ENCODE measurements around the gene LAMTOR1.
"Not testable (repeated sequence)": the region's sequence is repeated elsewhere in the genome, so short reads cannot be mapped to it uniquely, and the experiment has no call there.

The LAMTOR1 gene

DNA sequence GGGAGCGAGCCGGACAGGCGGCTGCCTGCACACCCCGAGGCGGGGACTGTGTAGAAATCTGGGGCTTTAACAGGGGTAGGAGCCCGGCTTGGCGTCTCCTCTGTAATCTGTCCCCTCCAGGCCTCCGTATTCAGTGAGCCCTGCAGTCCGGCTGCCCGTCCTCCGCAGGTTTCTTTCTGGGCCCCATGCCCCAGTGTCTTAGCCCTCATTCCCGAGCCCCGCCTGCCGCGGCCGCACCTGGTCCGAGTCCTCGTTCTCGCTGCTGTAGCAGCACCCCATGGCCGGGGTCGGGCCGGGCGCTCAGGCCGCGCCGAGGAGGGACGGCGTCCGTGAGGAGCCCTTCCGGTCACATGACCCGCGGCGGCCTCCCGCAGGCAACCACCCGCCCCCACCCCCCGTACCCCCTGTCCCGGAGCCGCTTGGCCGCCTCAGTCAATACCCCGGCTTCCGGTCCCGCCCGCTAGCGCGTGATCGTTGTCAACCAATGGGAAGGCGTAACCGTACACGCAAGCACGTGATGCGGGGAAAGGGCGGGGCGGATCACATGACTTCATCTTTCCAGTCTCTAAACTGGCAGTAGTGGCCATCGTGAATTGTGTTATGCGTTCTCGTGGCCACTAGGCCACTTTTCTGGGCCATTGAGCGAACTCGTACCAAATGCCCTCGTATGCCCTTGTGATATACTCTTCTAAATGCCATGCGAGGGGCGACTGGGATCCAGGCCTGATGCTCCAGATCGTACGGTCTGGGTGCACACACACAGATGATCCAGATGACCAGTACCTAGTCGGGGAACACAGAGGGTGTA, at the start of gene LAMTOR1:
LAMTOR1 (minus strand) TSS at position 352 of the 808 bp plus-strand sequence; CDS start at position 279, 73 bp downstream.
- DNase-seq, result peak; percentile 99

DNA sequence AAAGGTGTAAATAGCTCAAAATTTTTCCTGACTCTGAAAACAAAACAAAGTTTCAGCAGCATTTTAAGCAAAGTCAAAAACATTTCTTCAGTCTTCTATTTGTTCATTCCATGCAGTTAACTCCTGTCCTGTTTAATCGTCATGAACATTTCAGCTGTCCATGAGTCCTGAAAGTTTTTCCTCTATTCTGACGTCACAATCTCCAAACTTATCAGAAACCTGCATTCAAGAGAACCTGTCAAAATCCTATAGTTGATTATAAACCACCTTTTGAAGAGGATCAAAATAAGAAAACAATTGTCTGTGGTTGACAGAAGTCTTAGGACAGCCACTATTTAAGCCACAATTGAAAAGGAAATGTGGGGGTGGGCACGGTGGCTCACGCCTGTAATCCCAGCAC, 47.8 kb upstream of the LAMTOR1 start:
- no peak for DNase-seq

DNA sequence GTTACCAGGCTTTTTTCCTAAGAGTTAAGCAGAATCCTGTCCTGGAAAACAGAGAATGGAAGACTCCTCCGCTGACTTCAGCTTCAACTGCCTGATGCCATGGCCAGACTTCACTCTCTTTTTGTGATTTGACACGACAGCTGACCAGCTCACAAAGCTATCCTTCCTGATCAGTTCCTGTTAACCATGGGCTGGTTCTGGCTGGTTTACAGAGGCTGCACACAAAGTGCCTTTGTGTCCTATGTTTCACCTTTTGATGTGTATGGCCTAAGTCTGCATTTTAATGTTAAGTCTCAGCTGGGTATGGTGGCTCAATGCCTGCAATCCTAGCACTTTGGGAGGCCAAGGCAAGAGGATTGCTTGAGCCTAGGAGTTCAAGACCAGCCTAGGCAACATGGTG, 43.5 kb upstream of the LAMTOR1 start:
- DNase-seq, result no peak

DNA sequence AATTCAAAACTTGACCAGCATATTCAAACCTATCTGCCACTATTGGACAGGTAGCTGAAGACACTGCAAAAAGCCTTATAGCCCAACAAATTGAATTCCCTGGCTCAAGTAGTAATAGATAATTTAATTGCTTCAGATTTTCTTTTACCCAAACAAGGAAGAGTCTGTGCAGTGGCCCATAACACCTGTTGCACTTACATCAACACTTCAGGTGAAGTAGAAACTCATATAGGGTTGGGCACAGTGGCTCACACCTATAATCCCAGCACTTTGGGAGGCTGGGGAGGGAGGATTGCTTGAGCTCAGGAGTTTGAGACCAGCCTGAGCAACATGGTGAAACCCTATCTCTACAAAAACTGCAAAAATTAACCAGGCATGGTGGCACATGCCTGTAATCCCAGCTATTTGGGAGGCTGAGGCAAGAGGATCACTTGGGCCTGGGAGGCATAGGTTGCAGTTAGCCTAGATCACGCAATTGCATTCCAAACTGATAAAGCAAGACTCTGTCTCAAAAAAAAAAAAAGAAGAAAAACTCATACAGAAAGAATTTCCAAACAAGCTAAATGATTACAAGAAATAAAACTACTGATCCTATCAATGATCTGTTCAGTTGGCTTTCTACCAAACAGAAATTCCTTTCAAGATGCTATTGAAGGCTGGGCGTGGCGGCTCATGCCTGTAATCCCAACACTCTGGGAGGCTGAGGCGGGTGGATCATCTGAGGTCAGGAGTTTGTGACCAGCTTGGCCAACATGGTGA, 41.9 kb upstream of the LAMTOR1 start:
- DNase-seq, result no peak

DNA sequence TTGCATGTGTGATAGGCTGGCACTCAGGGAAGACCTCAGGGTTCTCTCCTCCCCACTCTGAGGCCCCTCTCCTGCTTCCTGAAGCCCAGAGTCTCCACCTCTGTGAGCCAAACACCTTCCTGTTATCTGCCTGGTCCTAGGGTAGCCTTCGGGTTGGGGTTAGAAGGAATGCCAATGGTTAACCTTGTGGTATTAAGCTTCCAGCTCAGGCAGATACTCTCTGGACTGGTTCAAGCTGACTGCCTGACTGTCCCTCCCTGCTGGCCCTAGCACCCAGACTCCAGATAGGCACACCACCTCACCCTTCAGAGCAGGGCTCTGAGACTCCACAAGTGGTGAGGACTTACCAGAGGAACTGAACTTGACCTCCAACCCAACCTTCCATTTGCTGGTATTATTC, 39.4 kb upstream of the LAMTOR1 start:
- not testable (repeated sequence) for DNase-seq

DNA sequence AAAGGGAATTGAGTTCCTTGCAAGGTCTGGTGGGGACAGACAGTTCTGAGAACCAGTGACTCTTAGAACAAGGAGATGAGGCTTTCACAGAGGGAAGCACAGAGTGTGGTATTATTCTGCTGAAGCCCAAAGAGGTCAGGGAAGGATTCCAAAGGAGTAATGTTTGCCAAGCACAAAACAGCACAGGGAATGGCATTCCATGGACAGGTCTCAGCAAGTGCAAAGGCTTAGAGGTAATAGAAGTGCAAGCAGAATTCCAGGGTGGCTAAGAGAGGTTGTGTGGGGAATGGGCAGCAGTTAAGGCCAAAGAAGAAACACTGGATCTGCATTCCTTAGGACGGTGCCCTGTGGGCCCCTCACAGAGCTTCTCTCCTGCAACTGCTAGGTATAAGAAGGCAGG, 39.0 kb upstream of the LAMTOR1 start:
- not testable (repeated sequence) for DNase-seq

DNA sequence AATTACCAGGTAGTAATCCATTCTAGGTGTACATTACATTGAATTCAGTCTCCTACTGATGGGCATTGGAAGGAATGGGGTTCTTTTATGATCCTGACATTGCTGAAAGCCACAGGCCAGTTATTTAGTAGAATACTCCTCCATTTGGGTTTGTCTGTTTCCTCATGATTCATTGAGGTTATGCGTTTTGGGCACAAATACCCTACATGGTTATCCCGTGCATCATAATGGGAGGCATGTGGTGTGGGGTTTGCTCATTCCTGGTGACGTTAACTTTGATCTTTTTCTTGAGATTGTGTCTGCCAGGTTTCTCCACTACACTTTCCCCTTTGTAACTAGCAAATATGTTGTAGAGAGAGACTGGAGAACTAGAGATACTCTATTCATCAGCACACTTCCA, 38.0 kb upstream of the LAMTOR1 start:
- no peak for DNase-seq

DNA sequence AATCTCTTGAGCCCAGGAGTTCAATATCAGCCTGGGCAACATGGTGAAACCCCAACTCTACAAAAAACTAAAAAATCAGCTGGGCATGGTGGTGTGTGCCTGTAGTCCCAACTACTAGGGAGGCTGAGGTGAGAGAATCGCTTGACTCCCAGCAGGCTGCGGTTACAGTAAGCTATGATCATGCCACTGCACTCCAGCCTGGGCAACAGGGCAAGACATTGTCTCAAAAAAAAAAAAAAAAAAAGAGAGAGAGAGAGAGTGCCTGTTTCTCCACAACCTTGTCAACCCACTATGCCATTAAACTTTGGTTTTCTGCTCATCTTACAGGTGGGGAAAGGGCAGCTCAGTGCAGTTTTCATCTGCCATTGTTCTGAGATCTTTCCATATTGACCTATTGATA, 37.6 kb upstream of the LAMTOR1 start:
- no peak for DNase-seq

DNA sequence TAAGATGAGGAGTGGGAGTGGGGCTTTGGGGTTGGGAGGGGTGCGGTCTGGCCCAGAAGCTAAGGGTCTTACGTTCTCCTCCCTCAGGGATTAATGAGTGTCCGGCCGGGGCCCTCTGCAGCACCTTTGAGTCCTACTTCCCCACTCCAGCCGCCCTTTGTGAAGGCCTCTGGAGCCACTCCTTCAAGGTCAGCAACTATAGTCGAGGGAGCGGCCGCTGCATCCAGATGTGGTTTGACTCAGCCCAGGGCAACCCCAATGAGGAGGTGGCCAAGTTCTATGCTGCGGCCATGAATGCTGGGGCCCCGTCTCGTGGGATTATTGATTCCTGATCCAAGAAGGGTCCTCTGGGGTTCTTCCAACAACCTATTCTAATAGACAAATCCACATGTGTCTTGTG, 36.4 kb upstream of the LAMTOR1 start:
- no peak for DNase-seq

DNA sequence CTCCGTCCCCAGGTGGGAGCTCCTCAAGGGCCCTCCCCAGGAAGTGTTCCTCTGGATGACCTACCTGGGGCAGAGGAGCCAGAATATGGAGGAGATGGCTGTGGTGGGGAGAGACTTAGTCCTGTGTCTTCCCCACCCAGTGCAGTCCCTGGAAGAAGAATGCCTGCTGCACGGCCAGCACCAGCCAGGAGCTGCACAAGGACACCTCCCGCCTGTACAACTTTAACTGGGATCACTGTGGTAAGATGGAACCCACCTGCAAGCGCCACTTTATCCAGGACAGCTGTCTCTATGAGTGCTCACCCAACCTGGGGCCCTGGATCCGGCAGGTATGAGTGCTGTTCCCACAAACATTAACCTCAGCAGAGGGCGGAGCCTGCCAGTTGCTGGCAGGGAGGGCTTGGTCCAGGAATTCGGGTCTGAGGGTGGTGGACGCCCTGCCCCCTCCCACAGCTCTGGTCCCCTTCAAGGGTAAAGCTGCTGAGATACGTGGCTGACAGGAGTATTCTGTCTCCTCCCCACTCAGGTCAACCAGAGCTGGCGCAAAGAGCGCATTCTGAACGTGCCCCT, 35.8 kb upstream of the LAMTOR1 start:
- DNase-seq, result no peak

DNA sequence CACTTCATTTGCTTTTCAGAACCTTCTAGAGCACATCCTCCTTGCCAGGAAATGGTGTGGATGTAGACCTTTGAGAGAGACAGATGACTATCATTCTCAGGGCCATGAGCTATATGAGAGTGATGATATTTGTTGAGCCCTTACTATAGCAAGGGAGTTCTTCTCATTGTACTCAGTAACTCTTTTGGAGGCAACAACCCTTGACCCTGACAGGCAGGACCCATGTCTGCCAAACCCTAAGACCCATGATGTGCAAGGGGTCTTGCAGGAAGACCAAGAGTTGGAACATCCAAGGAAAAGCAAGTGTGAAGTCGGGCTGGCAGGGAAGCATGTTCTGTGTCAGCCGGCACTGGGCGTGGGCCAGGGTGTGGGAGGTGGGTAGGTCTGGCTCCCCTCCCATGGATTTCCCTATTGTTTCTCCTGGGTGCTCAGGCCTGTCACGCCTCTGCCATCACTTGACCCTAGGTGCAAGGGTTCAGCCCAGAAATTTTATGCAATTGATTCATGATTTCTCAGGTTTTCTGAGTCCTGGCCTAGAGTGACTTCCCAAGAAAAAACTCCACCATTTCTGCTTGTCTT, 33.7 kb upstream of the LAMTOR1 start:
- DNase-seq, result no peak

DNA sequence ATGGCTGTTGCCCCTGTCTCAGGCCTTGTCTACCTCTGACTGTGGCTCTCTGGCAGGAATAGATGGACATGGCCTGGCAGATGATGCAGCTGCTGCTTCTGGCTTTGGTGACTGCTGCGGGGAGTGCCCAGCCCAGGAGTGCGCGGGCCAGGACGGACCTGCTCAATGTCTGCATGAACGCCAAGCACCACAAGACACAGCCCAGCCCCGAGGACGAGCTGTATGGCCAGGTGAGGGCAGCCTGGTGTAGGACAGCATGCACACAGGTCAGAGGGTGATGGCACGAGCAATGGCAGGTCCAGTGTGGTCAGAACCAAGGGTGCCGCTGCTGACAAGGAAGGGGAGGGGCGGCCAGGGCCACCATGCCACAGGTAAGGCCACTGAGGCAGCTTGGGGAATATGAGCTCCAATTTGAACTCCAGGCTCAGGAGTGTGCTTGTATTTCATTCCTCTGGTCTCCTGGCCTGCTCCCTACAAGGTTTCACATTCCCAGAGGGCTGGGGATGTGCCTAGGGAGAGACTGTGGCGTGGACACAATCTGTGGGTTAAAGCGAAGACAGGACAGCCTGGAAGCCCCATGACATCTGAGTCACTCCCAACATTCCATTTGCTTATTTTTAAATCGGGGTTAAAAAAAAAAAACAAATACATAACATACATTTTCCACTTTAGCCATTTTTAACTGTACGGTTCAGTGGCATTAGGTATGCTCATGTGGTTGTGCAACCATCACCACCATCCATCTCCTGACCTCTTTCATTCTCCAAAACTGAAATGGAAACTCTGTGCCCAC, 33.0 kb upstream of the LAMTOR1 start:
- no peak for DNase-seq

DNA sequence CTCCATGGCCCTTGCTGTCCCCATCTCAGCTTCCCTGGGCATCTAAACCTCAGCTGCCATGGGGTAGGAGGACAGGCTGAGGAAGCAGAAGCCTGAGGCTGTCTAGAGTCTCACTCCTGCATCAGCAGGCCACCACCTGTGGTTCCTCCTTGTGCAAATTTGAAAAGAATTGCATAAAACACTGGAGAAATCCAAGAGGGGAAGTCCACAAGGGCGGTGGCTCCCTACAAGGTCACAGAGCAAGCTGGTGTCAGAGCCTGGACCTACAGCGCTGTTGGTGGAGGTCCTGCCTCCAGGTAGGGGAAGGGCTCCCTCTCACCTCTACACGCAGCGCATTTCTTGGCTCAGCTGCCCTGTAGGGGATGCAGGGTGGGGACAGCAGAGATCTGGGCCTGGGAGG, 32.4 kb upstream of the LAMTOR1 start, which contains the start of gene FOLR3:
FOLR3 (plus strand) TSS at position 253 of the 400 bp plus-strand sequence. CDS start 228 bp downstream, outside the sequence.
- DNase-seq, result not testable (repeated sequence)

DNA sequence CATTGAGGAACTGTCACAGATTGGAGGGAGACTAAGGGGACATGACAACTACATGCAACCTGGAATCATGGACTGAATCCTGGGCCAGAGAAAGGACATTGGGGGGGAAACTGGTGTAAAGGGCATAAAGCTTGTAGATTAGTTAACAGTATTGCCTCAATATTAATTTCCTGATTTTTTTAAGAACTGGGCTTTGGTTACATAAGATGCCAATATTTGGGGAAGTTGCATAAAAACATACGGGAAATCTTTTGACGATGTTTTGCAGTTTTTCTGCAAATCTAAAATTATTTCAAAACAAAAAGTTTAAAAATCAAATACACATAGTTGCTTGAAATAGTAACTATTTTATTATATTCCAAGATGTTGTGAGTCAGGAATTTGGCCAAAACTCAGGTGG, 29.5 kb upstream of the LAMTOR1 start:
- no peak for DNase-seq

DNA sequence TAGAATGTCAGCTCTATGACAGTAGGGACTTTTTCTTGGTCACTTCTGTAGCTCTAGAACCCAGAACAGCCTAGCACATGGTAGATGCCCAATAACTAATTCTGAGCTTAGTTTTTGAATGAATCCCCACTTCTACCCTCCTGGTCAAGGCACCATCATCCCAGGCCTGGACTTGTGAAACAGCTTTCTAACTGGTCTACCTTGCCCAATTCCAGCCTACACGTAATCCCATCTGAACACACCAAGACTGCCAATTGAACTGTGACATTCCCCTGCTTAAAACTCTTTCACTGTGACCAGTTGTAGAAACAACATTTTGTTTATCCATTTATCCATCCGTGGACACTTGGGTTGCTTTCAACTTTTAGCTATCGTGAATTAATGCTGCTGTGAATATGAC, 26.3 kb upstream of the LAMTOR1 start:
- no peak for DNase-seq

DNA sequence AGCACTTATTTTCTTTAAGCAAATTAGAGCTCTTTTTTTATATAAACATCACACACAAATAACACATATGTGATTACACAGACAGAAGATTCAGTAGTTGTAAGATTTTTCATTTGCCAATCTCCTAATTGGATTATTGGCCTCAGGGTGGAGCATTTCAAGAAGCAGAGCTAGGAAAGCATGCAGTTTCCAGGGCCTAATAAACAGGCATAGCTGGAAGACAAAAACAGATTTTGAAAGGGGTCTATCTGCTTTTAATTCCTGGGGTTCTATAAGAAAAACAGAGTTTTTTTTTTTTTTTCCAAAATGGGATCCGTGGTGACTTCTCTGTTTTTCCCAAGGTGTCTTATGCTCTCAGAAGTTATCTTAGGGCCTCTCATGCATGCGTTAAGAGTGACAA, 24.8 kb upstream of the LAMTOR1 start:
- DNase-seq, result no peak

DNA sequence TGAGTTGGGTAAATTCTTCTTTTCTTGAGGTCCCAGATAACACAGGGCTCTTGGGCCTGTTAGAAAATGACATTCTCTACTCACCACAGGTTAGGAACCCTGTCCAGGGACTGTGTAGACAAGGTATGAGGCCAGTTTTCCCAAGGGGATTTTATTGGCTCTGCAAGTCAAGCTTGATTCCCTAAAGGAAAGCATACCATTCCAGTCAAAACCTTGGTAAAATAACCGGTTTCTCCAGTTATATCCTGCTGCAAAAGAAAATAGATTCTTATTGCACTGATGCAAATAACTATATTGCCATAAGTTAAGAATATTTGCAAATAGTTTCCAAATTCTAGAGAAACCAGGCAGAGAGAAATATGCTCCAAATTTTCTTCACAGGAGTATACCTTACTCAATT, 22.9 kb upstream of the LAMTOR1 start:
- no peak for DNase-seq

DNA sequence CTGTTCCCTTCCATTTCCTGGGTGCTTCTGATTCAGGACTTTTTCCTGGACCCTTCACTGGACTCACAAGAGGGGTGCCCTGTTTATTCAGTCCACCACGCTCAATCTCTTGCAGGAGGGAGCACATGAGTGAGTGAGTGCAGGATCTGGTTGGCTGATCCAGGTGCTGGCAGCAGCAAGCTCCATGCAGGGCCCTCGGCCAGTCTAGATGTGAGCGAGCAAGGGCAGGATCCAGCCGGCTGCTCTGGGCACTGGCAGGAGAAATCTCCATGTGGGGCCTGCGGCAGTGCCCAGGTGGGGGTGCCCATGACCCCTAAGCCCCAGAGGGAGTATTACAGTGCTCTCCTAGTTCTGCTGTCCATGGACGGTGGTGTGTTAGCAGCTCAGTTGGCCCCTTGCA, 20.9 kb upstream of the LAMTOR1 start:
- DNase-seq, result no peak

DNA sequence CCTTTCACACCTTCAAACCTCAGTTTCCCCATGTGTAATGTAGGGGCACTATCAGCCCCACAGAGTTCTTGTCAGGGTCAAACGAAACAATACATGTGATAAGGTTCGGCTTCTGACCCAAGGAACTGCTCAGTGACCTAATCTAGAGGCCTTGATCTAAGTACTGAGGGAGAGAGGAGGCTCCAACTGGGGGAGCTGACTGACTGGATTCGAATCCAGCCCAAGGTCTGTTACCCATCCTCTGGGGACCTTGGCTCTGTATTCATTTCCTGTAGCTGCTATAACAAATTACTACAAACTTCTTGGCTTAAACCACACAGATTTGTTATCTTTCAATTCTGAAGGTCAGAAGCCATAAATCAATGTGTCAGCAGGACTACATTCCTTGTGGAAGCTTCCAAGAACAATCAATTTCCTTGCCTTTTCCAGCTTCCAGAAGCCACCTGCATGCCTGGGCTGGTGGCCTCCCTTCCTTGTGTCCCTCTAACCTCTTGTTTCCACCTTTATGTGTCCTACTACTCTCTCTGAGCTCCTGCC, 20.1 kb upstream of the LAMTOR1 start:
- DNase-seq, result no peak

DNA sequence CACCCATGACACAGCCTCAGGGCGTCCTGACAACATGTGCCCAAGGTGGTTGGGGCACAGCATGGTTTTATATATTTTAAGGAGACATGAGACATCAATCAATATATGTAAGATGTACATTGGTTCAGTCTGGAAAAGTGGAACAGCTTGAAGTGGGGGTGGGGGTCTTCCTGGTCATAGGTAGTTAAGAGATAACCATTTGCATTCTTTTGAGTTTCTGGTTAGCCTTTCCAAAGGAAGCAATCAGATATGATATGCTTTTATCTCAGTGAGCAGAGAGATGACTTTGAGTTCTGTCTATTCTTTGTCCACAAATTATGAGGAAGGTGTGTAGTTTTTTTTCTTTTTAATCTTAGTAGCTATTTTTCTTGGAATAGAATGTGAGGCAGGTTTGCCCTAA, 19.5 kb upstream of the LAMTOR1 start:
- DNase-seq, result no peak

DNA sequence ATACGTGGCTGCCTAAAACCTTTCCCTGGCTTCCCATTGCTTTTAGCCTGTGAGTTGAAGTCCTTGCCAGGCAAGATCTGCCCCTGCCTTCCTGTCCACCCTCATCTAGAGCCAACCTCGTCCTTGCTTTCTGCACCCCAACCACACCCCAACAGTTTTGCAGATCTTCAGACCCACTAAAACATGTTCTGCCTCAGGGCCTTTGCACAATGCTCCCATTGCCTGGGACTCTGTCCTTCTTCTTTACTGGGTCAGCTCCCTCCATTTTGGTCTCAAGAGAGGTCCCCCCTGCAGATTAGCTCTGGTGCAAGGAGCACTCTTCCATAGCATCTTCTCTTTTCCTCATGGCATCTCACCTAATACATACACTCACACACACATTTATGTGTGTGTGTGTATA, 17.8 kb upstream of the LAMTOR1 start:
- no peak for DNase-seq

DNA sequence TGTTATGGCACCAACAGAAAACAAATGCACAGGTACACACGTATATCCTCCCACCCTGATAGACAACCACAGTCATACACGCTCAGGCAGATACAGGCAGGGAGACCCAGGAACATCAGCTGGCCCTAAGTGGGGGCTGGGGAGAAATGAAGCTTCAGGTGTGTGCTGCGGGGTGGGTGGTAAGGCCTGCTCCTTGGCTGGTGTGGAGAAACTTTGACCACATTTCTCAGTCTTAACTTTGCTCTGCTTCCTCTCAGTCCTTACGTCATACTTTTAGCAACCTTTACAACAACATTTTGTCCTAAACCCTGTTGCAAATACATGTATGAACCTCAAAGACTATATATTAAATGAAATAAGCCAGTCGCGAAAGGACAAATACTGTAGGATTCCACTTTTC, 16.1 kb upstream of the LAMTOR1 start:
- DNase-seq, result no peak

Data from NCI-H2227 treated with DMSO at 0.1 percent for 48 hours (cell line).